ENCODE results near the gene BPGM.
"Not testable (repeated sequence)": the region's sequence is repeated elsewhere in the genome, so short reads cannot be mapped to it uniquely, and the experiment has no call there.

BPGM gene

DNA sequence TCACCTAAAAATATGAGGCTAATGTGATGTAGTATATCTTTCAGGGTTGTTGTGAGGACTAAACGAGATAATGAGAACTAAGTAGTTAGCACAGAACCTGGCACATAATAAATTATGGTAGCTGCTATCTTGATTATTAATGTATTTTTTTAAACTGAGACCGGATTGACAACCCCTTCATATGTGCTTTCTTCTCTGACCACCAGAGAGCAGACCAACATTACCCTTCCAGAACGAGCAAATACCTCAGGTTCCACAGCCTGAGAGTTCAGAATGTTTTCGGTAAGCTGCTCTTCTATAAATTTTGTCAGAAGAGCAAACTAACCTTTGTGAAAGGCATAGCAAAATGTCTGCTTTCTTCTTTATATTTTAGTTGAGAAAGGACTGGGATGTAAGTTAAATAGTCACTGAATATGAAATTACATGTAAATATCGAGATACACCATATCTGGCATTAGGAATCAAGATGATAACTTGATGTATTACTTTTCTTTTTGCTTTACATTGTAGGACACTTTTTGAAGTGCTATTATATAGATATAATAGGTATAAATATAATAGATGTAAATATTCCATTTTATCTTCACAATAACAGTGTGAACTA, 13.6 kb upstream of the BPGM start:
- DNase-seq, result peak; percentile 8

DNA sequence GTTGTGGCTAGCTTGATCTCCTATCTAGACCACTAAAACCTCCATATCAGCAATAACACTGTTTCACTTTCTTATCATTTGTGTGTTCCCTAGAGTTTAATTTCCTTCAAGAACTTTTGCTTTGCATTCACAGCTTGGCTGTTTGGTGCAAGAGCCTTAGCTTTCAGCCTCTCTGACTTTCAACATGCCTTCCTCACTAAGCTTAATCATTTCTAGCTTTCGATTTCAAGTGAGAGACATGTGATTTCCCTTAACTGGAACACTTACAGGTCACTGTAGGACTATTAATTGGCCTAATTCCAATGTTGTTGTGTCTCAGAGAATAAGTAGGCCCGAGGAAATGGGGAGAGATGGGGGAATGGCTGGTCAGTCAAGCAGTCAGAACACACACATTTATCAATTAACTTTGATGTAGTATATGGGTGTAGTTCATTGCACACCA, 10.6 kb upstream of the BPGM start:
- no peak for DNase-seq

- no peak for DNase-seq
Measured at GRCh38 chr7:134637441-134637840, 9.2 kb upstream of the BPGM start.

- no peak for DNase-seq
Measured at GRCh38 chr7:134637934-134638719, 8.5 kb upstream of the BPGM start.

- no peak for DNase-seq
Measured at GRCh38 chr7:134639061-134639460, 7.6 kb upstream of the BPGM start.

DNA sequence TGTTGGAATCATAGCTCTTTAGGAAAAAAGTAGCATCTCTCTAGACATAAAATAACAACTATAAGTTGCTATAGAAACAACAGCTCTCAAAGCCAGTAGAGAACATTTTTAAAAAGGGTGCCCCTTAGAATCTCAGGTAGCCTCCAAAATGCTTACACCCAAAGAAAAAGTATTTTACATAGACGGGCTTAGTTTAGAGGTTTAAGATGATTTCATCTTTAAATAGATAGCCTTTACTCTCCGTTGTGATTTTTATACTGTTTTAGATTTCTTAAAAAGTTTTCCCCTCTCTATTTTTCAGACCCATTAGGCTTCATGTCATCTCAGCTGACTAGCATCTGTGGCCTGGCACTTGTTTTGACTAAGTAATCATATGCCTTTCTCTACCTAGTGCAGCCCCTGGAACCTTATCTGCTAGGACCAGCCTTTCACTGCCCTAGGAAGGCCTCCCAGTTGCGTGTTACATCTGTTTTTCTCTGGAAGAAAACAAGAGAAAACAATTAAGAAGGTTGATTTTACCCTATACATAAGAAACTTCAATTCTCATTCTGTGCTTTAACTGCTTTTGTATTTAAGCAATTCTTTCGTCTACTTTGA, 6.9 kb upstream of the BPGM start:
- no peak for DNase-seq

GRCh38 chr7:134640842-134641715, 5.6 kb upstream of the BPGM start:
- no peak for DNase-seq

- not testable (repeated sequence) for DNase-seq
Measured at GRCh38 chr7:134641981-134642380, 4.7 kb upstream of the BPGM start.

DNA sequence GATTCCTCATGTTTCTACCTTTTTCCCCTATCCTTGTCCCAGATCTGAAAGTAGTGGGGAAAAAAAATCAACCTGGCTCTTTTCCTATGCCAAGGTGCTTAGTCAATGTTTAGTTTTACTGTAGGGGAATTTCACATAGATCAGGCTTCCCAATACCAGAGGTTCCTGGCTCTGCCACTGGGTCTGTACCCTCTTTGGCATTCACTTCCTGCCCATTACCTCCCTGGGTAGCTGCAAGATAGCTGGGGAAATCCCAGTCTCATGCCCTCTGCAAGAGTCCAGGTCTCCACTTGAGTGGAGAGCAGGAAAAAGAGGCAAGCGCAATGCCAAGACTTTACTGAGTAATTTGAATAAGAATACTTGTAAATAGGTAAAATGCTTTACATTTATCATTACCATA, 3.5 kb upstream of the BPGM start:
- no peak for DNase-seq

DNA sequence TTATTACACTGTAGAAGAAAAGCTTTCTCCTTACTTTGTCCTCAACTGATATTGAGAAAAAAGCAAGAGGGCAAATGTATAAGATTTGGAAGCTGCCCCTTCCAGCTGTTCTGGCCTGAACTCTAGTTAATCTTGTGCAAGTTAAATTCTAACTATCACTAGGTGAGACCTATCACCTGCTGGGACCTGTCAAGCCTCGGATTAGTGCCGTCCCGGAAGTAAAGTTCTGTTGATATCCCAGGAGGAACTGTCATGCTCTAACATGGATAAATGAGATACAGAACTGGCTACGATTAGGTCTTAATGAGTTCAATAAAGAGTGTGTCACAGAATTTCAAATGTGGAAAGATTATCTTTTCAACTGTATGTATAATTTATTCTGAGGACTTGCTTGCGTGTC, 1.2 kb upstream of the BPGM start:
- no peak for DNase-seq

DNA sequence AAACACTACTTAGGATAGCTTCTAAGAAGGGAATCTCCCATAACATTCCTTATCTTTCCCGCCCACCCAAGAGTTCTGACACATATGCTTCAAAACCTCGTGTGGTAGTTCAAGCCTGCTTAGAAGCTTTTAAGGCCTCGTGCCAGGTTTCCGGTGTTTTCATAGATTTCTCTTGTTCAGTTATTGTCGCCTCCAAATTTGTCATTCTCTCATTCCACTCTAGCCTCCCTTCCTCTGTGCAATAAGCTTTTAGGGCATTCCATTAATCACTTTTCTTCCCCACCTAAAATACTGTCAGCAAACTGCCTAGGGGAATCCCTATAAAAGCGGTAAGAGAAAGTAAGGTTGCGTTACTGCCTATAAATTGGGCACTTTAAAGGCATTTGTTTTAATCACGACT, 718 bp upstream of the BPGM start:
- peak; percentile 15 for DNase-seq

GRCh38 chr7:134648456-134648855, 1.8 kb downstream of the BPGM start:
- DNase-seq, result no peak

GRCh38 chr7:134649226-134649775, 2.6 kb downstream of the BPGM start:
- DNase-seq, result no peak

GRCh38 chr7:134651991-134652390, 5.3 kb downstream of the BPGM start:
- DNase-seq, result no peak

DNA sequence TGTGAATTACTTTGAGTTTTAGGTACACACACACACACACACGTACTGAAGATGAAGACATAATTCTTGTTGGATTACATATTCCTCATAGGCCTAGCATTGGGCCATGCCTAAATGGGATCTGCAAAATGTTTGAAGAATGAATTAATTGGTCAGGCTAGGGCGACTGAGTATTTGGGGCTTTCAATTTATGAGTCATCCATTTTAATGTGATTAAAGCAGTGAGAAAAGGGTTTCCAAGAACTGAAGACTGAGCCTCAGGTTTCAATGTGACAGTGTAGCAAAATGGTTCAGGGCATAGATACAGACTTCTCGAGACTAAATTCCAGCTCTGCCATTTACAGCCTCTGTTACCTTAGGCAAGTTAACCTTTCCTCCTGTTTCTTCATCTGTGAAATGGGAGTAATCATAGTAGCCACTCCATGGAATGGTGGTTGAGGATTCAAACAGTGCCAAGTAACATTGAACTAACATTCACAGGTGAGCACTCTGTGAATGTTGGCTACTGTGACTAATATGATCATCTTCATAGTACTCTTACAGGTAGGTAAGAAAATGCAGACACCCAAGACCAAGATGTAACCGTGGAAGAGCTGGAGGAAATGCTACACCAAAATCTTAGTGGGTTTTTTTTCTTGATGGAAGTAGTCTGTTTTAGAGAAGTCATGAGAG, 7.6 kb downstream of the BPGM start:
- no peak for DNase-seq

DNA sequence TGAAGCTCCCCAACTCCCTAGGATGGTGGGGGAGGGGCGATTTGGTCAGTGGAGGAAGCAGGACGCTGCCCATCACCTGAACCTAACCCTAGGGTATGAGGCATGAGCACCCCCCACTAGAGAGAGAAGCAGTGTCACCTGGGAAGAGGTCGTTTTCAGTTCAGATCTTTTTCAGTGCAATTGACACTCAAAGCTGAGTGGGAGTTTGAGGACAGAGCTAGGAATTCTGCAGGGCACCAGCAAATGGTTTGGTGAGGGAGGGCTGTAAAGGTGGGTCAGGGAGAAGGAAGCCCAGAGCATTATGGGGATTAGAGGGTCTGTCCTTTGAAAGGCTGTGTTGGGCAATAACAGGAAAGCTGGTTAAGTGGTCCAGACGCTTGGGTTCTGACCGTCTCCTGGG, 10.9 kb downstream of the BPGM start:
- DNase-seq, result no peak

DNA sequence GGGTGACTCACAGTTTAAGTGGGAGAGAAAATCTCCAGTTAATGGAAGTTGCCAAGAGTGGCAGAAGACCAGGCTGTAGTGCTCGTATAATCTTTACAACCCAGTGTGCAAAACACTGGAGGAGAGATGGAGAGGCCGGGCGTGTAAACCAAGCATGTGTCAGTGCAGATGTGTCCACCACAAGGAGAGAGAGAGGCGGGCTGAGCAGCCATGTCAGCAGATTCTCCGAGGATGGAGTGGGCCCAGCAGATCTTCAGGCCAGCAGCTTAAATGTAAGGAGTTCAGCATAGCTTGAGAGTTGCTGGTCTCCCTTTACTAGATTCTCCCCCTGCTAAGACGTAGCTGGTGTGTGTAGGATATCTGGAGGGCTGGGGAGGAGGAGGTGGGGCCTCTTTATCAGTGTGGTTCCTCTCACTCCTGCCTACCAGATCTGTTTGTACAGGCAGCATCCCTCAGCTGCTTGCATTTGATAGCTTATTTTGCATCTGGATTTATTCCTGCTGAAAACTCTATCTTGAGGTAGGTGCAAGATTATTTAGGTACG, 13.7 kb downstream of the BPGM start:
- no peak for DNase-seq

- no peak for DNase-seq
Measured at GRCh38 chr7:134660961-134661376, 14.3 kb downstream of the BPGM start.

DNA sequence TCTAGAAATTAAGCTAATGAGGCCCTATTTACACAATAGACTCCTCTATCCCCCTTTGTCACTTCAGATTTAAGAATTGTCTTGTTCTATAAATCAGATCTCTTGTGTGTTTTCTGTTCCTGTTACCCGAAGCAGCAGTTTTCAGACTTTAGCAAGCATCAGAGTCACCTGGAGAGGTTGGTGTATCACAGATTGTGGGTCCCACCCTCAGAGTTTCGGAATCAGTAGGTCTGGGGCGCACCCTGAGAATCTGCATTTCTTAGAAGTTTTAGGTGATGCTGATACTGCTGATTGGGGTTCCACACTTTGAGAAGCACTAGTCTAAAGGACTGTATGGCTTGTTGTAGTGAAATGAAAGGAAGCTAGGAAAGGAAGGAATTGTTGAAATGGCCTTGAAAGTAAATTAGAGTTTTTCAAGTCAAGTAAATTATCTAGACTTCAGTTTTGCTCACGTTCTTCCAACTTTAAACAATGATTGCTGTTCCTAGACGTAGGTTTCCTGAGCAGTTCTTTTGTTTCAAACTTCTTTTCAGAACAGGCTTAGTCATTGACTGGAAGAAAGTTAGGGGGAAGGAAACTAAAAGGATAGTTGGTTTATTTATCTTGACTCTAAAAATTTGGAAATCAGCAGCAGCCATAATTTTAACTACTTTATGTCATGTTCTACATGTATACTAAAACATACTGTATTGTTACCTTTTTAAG, 15.7 kb downstream of the BPGM start:
- no peak for DNase-seq

DNA sequence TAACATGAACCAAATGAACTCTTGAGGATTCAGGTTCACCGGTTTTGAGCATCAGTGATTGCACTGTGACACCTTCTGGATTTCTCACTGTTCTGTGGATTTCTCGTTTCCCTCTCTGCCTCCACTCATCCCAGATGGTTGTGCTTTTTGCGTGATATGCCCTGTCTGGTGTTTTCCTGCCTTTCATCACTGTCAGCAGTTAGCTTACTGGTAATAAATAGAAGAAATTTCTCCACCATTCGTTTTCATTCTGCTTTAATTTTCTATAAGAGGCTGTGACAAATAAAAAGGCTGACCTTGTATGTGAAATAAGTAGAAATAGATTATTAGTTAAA, 16.2 kb downstream of the BPGM start:
- DNase-seq, result no peak

DNA sequence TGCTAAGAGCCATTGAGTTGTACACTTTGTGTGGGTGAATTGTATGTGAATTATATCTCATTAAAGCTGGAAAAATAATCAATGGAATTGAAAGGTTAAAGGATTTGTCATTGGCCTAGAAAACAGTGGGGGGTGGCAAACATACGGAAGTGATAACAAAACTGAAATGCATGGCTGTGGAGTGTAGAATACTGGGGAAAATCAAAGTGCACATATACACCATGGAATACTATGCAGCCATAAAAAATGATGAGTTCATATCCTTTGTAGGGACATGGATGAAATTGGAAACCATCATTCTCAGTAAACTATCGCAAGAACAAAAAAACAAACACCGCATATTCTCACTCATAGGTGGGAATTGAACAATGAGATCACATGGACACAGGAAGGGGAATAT, 18.4 kb downstream of the BPGM start:
- not testable (repeated sequence) for DNase-seq

DNA sequence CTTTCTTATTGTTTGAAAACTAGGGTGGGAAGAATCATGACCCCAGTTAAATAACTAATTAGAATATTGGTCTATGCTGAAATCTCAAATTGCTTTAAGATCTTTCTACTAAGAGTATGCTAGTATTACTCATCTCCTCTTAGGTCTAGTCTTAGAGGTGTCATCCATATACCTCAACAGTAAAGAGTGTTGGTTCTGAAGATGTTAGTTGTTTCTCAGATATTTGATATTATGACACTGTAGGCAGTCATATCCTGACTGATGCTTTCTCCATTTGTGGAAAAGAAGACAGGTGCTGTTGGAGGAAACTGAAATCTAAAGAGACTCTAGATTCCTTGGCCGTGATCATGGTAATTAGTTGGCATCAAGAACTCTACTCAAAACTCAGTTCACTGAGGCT, 21.2 kb downstream of the BPGM start:
- DNase-seq, result no peak
